Measurements from ENCODE around the gene NT5C1B. TPM values are rescaled to one million over a fixed set of nuclear protein-coding genes. Genes with fewer than 3 reads are reported as not detected.
A peak's percentile ranks its signal among the peaks of the same experiment; 100 is the strongest.

Gene NT5C1B
- total and polyA plus RNA-seq, 3 experiments from 2014 or later, result 0.86 TPM; not detected in 2

- H3K27me3 Mint-ChIP-seq, result peaks cover 0 to 3% of the 10 kb centered on the region in 2 donors
- H3K9me3 ChIP-seq (ENCODE audit: low read length), result no peaks in the 10 kb centered on the region
- ChIA-PET POLR2A (no interaction called here), CTCF (no interaction called here)
- no peak overlapping the region for H3K27ac Mint-ChIP-seq
- no peaks in the 10 kb centered on the region for H3K36me3 ChIP-seq (ENCODE audit: insufficient read depth, low read length)
- no peaks in the 10 kb centered on the region for H3K27me3 ChIP-seq (ENCODE audit: insufficient read depth, low read length, poor library complexity, severe bottlenecking)
- H3K4me1 ChIP-seq (ENCODE audit: insufficient read depth, low read length), result no peaks in the 10 kb centered on the region
- H3K36me3 Mint-ChIP-seq, result no peaks in the 10 kb centered on the region
- H3K4me3 ChIP-seq (ENCODE audit: low read length), result no peak overlapping the region
- DNase-seq, result no peak
- H3K4me3 Mint-ChIP-seq, result no peak overlapping the region
- no peak overlapping the region for H3K27ac ChIP-seq (ENCODE audit: low read depth, low read length)
- no peaks in the 10 kb centered on the region for H3K4me1 Mint-ChIP-seq
- no peaks in the 10 kb centered on the region for H3K9me3 Mint-ChIP-seq
Measured at GRCh38 chr2:18527822-18528221, 61.5 kb downstream of the NT5C1B start.

GRCh38 chr2:18527326-18527725 lies 62.0 kb downstream of the NT5C1B start:
- no peak for DNase-seq
- H3K4me3 Mint-ChIP-seq, result no peak overlapping the region

GRCh38 chr2:18526429-18526828 lies 62.9 kb downstream of the NT5C1B start:
- Histone ChIP-seq H3K4me3 (ENCODE audit: low read length) (no peak overlapping the region), H3K36me3 (ENCODE audit: insufficient read depth, low read length) (no peaks in the 10 kb centered on the region), H3K9me3 (ENCODE audit: low read length) (no peaks in the 10 kb centered on the region), H3K4me1 (ENCODE audit: insufficient read depth, low read length) (no peaks in the 10 kb centered on the region), H3K27me3 (ENCODE audit: insufficient read depth, low read length, poor library complexity, severe bottlenecking) (no peaks in the 10 kb centered on the region), H3K27ac (ENCODE audit: low read depth, low read length) (no peak overlapping the region)
- Mint-ChIP-seq H3K4me1 (no peaks in the 10 kb centered on the region), H3K9me3 (no peaks in the 10 kb centered on the region), H3K27ac (peak overlapping the region in 2 of 8 donors; percentile 41 to 47), H3K27me3 (peaks cover 0 to 3% of the 10 kb centered on the region in 2 donors), H3K36me3 (no peaks in the 10 kb centered on the region), H3K4me3 (no peak overlapping the region)
- ChIA-PET POLR2A (no interaction called here), CTCF (no interaction called here)
- DNase-seq, result no peak

More at GRCh38 chr2:18527326-18527725, 62.0 kb downstream of the NT5C1B start:
- Mint-ChIP-seq H3K9me3 (no peaks in the 10 kb centered on the region), H3K36me3 (no peaks in the 10 kb centered on the region), H3K4me1 (no peaks in the 10 kb centered on the region), H3K27me3 (peaks cover 0 to 3% of the 10 kb centered on the region in 2 donors), H3K27ac (no peak overlapping the region)
- H3K9me3 ChIP-seq (ENCODE audit: low read length), result no peaks in the 10 kb centered on the region
- H3K36me3 ChIP-seq (ENCODE audit: insufficient read depth, low read length), result no peaks in the 10 kb centered on the region
- POLR2A ChIA-PET, result no interaction called here
- no peaks in the 10 kb centered on the region for H3K27me3 ChIP-seq (ENCODE audit: insufficient read depth, low read length, poor library complexity, severe bottlenecking)
- no peaks in the 10 kb centered on the region for H3K4me1 ChIP-seq (ENCODE audit: insufficient read depth, low read length)
- H3K27ac ChIP-seq (ENCODE audit: low read depth, low read length), result no peak overlapping the region
- no peak overlapping the region for H3K4me3 ChIP-seq (ENCODE audit: low read length)
- CTCF ChIA-PET, result no interaction called here

- Histone ChIP-seq H3K4me1 (ENCODE audit: insufficient read depth, low read length) (no peaks in the 10 kb centered on the region), H3K36me3 (ENCODE audit: insufficient read depth, low read length) (no peaks in the 10 kb centered on the region), H3K27me3 (ENCODE audit: insufficient read depth, low read length, poor library complexity, severe bottlenecking) (no peaks in the 10 kb centered on the region), H3K9me3 (ENCODE audit: low read length) (no peaks in the 10 kb centered on the region), H3K4me3 (ENCODE audit: low read length) (no peak overlapping the region), H3K27ac (ENCODE audit: low read depth, low read length) (no peak overlapping the region)
- Mint-ChIP-seq H3K27me3 (peaks cover 0 to 3% of the 10 kb centered on the region in 2 donors), H3K27ac (peak overlapping the region in 1 of 8 donors; percentile 64), H3K4me3 (no peak overlapping the region), H3K9me3 (no peaks in the 10 kb centered on the region), H3K4me1 (no peaks in the 10 kb centered on the region), H3K36me3 (no peaks in the 10 kb centered on the region)
- ChIA-PET CTCF (no interaction called here), POLR2A (no interaction called here)
- no peak for DNase-seq
Measured at GRCh38 chr2:18525852-18526251, 63.5 kb downstream of the NT5C1B start.

- H3K4me3 Mint-ChIP-seq, result no peak overlapping the region
- no peaks in the 10 kb centered on the region for H3K27me3 ChIP-seq (ENCODE audit: insufficient read depth, low read length, poor library complexity, severe bottlenecking)
- peaks cover 3 to 6% of the 10 kb centered on the region in 2 donors for H3K27me3 Mint-ChIP-seq
- H3K4me3 ChIP-seq (ENCODE audit: low read length), result no peak overlapping the region
- H3K9me3 ChIP-seq (ENCODE audit: low read length), result no peaks in the 10 kb centered on the region
- no peaks in the 10 kb centered on the region for H3K36me3 Mint-ChIP-seq
- ChIA-PET CTCF (interaction anchor here (1.0 kb wide), 1 partner anchor 9 kb away, joined by 3 read pairs; no protein-coding TSS in a partner anchor), POLR2A (no interaction called here)
- no peaks in the 10 kb centered on the region for H3K9me3 Mint-ChIP-seq
- H3K4me1 ChIP-seq (ENCODE audit: insufficient read depth, low read length), result no peaks in the 10 kb centered on the region
- H3K4me1 Mint-ChIP-seq, result no peaks in the 10 kb centered on the region
- H3K27ac ChIP-seq (ENCODE audit: low read depth, low read length), result no peak overlapping the region
- DNase-seq, result no peak
- H3K36me3 ChIP-seq (ENCODE audit: insufficient read depth, low read length), result no peaks in the 10 kb centered on the region
- no peak overlapping the region for H3K27ac Mint-ChIP-seq
Measured at GRCh38 chr2:18525236-18525635, 64.1 kb downstream of the NT5C1B start.

- Mint-ChIP-seq H3K27ac (no peak overlapping the region), H3K4me3 (no peak overlapping the region), H3K4me1 (no peaks in the 10 kb centered on the region), H3K27me3 (peaks cover 9 to 17% of the 10 kb centered on the region in 2 donors), H3K9me3 (no peaks in the 10 kb centered on the region), H3K36me3 (no peaks in the 10 kb centered on the region)
- Histone ChIP-seq H3K27me3 (ENCODE audit: insufficient read depth, low read length, poor library complexity, severe bottlenecking) (no peaks in the 10 kb centered on the region), H3K27ac (ENCODE audit: low read depth, low read length) (no peak overlapping the region), H3K4me1 (ENCODE audit: insufficient read depth, low read length) (no peaks in the 10 kb centered on the region), H3K4me3 (ENCODE audit: low read length) (no peak overlapping the region), H3K36me3 (ENCODE audit: insufficient read depth, low read length) (no peaks in the 10 kb centered on the region), H3K9me3 (ENCODE audit: low read length) (no peaks in the 10 kb centered on the region)
- POLR2A ChIA-PET, result no interaction called here
- DNase-seq, result no peak
- CTCF ChIA-PET, result interaction anchor here (1.4 to 4.5 kb wide), 2 partner anchors 13 to 1341 kb away, joined by 4 to 61 read pairs; no protein-coding TSS in a partner anchor
Measured at GRCh38 chr2:18522484-18523146, 66.8 kb downstream of the NT5C1B start.

GRCh38 chr2:18520451-18521425 lies 68.6 kb downstream of the NT5C1B start:
- no peaks in the 10 kb centered on the region for H3K9me3 Mint-ChIP-seq
- H3K27ac Mint-ChIP-seq, result peak overlapping the region in 1 of 8 donors; percentile 51
- CTCF ChIA-PET, result interaction anchor here (0.8 to 4.5 kb wide), 18 partner anchors 9 to 1353 kb away, joined by 3 to 61 read pairs (median 4); no protein-coding TSS in a partner anchor
- Histone ChIP-seq H3K9me3 (ENCODE audit: low read length) (no peaks in the 10 kb centered on the region), H3K36me3 (ENCODE audit: insufficient read depth, low read length) (no peaks in the 10 kb centered on the region), H3K4me3 (ENCODE audit: low read length) (no peak overlapping the region), H3K27me3 (ENCODE audit: insufficient read depth, low read length, poor library complexity, severe bottlenecking) (no peaks in the 10 kb centered on the region), H3K4me1 (ENCODE audit: insufficient read depth, low read length) (no peaks in the 10 kb centered on the region), H3K27ac (ENCODE audit: low read depth, low read length) (no peak overlapping the region)
- no peak overlapping the region for H3K4me3 Mint-ChIP-seq
- peaks cover 14 to 32% of the 10 kb centered on the region in 2 donors for H3K27me3 Mint-ChIP-seq
- no peaks in the 10 kb centered on the region for H3K4me1 Mint-ChIP-seq
- DNase-seq, result peak; percentile 51 to 78 (median 62)
- POLR2A ChIA-PET, result interaction anchor here (0.6 to 1.1 kb wide), 2 partner anchors 39 to 707 kb away, joined by 3 read pairs; no protein-coding TSS in a partner anchor
- H3K36me3 Mint-ChIP-seq, result no peaks in the 10 kb centered on the region
